NCI-H2227 treated with DMSO at 0.1 percent for 48 hours (cell line): ENCODE results near the gene MAG.
"Not testable (repeated sequence)": the region's sequence is repeated elsewhere in the genome, so short reads cannot be mapped to it uniquely, and the experiment has no call there.

Experiments
- DNase-seq: peaks from one replicate; lab custom pipeline; 2025; lab: John Stamatoyannopoulos, UW

The MAG gene

GRCh38 chr19:35346193-35347052 is 54.5 kb downstream of the MAG start:
- no peak for DNase-seq

DNA sequence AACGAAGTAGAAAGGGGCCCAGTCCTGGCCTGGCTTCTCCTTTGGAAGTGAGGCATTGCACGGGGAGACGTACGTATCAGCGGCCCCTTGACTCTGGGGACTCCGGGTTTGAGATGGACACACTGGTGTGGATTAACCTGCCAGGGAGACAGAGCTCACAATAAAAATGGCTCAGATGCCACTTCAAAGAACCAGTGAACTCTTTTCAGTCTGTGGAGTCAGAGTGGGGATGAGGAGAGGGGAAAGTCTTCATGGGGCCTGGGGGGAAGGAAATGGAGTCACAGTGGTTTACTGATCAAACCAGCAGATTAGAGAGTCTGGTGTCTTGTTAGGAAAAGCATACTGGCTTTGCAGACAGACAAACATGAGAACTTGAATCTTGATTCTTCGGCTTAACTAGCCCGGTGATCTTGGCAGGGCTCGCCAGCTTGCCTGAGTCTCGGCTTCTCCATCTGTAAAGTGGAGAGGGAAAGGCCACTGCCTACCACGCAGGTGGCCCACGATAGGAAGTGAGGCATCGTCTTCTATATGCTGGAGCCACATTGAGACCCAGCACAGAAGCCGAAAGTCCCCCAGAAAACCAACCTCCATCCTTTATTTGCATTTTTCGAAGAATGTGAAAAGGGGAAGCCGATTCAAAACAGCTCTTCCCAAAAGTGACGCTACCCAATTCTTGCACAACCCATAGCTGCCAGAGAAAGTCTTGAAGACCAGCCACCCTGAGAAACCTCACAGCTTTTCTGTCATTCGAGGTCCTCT is 55.4 kb downstream of the MAG start, which contains the start of gene FFAR1:
FFAR1 (plus strand) TSS at position 732 of the 759 bp plus-strand sequence. CDS start 3,650 bp downstream, outside the sequence.
- DNase-seq, result no peak

DNA sequence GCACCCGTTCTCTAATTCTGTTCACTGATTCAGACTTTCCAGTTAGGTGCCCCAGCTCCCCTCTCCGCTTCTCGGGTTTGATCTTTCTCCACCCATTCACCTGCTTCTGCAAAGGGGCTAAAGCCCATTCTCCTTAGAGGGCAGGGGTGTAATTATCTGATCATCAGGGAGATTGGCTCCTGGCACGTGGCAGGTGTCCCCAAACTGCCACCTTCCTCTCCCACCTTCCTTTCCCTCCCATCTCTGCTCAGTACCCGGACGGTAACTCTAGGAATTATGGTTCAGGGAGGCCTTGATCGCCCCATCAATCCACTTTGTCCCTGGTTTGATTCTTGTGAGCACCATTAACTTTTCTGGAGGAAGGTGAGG is 56.0 kb downstream of the MAG start:
- no peak for DNase-seq

GRCh38 chr19:35348911-35349611 is 57.1 kb downstream of the MAG start:
- DNase-seq, result no peak

- DNase-seq, result no peak
These were observed 57.9 kb downstream of the MAG start for GRCh38 chr19:35349614-35350521.

DNA sequence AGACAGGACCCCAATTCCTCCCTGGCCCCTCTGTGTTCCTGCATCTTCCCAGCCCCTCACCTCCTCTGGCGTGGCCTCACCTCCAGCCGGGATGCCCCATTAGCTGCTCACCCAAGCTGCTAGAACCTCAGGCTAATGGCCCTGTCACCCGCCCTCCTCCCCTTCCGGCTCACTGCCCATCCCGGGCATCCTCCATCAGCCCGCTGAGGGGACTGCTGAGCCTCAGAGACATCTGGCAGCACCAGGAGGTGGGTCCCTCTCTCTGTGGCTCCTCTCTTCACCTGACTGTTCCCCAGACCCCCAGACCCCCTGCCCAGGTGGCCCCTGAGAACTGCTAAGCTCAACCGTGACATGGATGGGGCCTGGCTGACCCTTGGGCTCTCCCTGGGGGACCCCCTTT is 58.6 kb downstream of the MAG start:
- DNase-seq, result no peak

- no peak for DNase-seq
These were observed 59.6 kb downstream of the MAG start for GRCh38 chr19:35351411-35352176.

GRCh38 chr19:35352177-35352447 is 60.2 kb downstream of the MAG start:
- DNase-seq, result no peak

- DNase-seq, result peak; percentile 99
These were observed 60.7 kb downstream of the MAG start for GRCh38 chr19:35352448-35353304.

GRCh38 chr19:35353635-35354034 is 61.7 kb downstream of the MAG start:
- DNase-seq, result no peak

GRCh38 chr19:35354898-35355297 is 62.9 kb downstream of the MAG start:
- no peak for DNase-seq

GRCh38 chr19:35355791-35356460 is 64.0 kb downstream of the MAG start:
- DNase-seq, result no peak

DNA sequence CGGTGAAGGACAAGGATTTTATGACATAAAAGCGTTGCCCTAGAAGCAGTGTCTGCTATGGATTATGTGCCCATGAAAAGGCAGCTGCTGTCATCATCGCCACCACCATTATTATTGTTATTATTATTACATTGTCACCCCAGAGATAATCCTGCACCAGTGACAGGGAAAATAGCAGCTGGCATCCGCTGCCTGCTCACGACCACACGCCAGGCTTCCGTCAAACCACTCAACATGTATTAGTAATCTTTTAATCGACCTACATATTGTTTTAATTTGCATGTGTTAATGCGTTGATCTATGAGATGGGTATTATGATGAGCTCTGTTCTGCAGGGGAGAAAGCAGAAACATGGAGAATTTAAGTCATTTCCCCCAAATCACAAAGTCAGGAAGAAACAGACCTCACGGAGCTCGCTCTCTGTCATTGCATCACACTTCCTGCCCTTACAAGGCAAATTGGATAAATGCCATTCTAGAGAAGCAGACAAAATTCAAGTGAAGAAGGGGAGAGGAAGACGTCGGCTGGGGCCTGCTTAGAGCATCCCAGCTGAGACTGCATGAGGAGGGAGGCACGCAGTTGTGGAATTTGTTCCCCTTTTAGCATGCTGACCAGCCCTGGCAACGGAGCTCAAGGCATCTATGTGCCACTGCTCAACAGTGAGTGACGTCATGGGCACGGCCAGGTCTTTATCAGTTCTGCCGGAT is 66.1 kb downstream of the MAG start, which contains the start of gene FFAR3:
FFAR3 (plus strand) TSS at position 594 of the 707 bp plus-strand sequence. CDS start 431 bp downstream, outside the sequence.
- DNase-seq, result no peak

GRCh38 chr19:35358834-35359233 is 66.9 kb downstream of the MAG start:
- DNase-seq, result not testable (repeated sequence)

- not testable (repeated sequence) for DNase-seq
These were observed 67.4 kb downstream of the MAG start for GRCh38 chr19:35359395-35359794.

DNA sequence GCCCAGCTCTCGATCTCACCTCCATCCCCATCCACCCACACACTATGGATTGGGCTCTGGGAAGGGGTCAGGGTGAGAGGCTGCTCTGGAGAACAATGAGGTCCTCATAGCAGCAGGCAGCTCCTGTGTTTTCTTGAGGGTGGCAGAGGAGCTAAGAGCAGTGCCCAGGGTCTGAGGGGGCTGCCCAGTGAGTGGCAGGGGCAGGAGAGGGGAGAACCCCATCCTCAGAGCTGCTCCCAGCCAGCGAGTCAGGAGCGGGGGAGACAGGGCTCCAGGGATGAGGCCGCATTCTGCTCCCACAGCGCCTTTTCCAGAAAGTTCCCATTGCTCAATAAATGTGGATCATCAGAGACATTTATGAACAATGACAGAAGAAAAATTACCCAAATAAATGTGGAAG is 68.1 kb downstream of the MAG start:
- not testable (repeated sequence) for DNase-seq

DNA sequence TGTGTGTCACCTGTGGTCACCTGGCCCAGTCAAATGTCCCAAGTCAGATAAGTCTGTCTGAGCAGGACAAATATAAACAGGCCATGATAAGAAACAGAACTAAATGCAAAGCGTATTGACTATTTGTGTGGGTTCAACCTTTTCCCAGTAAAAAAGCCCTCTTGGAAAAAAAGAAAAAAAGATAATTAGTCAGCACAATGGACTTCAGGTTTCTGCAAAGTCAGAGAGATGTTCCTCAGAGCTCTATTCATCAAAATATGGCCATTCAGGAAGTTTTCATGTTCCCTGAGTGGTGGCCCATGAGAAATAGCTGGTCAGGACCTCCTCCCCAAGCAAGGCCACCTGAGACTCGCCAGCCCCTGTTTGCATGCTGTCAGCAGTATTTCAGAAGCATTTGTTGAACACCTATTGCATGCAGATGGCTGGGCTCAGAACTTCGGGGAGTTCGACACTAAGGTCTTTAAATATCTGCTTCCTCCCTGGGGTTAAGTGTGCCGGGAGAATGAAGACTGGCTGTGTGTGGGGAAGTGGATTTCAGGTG is 69.0 kb downstream of the MAG start:
- no peak for DNase-seq

- no peak for DNase-seq
These were observed 70.5 kb downstream of the MAG start for GRCh38 chr19:35362261-35363000.
